Thyroid gland (tissue), 4 donors: ENCODE measurements around the gene KLHL8.

Experiments
- POLR2A ChIP-seq, 2 donors: fragments of 450-650 bp; IDR thresholded peaks; one replicate each; pipeline ENCODE4 v1.6.1; 2017; ENCODE audit warnings: antibody characterized with exemption in 2 of 2, mild to moderate bottlenecking in 2 of 2, moderate library complexity in 1 of 2
- TF ChIP-seq, protein P1 (sequence below), 6 experiments: fragments of 200-600 bp in 3 of 6; fragments of 450-650 bp in 3 of 6; sonication (generic) in 3 of 6; IDR thresholded peaks; one replicate each; pipeline ENCODE4 v1.5.1; 2016 to 2019; ENCODE audit warnings: antibody characterized with exemption in 6 of 6, mild to moderate bottlenecking in 2 of 6, inconsistent platforms in 1 of 6, moderate library complexity in 1 of 6

DNA sequence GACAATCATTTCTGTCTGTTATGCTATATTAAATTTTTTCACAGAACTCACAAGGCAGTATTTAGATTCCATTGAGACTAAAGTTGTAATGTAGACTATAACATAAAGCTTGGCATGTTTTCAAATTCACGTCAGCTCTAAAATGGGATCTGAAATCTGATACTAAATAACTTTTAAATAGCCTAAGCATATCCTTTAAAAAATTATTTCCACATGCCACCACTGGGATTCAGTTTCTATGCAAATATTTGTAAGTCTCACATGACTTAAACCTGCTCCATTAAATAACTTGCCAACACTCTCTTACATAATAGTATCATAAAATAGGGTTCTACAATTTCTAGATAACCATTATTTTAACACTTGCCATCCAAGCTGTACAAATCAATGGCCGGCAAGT lies 32.4 kb downstream of the KLHL8 start:
- TF ChIP-seq, protein P1, sequence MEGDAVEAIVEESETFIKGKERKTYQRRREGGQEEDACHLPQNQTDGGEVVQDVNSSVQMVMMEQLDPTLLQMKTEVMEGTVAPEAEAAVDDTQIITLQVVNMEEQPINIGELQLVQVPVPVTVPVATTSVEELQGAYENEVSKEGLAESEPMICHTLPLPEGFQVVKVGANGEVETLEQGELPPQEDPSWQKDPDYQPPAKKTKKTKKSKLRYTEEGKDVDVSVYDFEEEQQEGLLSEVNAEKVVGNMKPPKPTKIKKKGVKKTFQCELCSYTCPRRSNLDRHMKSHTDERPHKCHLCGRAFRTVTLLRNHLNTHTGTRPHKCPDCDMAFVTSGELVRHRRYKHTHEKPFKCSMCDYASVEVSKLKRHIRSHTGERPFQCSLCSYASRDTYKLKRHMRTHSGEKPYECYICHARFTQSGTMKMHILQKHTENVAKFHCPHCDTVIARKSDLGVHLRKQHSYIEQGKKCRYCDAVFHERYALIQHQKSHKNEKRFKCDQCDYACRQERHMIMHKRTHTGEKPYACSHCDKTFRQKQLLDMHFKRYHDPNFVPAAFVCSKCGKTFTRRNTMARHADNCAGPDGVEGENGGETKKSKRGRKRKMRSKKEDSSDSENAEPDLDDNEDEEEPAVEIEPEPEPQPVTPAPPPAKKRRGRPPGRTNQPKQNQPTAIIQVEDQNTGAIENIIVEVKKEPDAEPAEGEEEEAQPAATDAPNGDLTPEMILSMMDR (IDR thresholded peaks at IDR 0.05) = no peak
- no peak for TF ChIP-seq POLR2A (IDR thresholded peaks at IDR 0.05)
